ENCODE measurements around the gene PRR16.
A peak's percentile ranks its signal among the peaks of the same experiment; 100 is the strongest.
"Not testable (repeated sequence)": the region's sequence is repeated elsewhere in the genome, so short reads cannot be mapped to it uniquely, and the experiment has no call there.

Gene PRR16

GRCh38 chr5:120463991-120464626 is at the start of gene PRR16:
Gene PRR16 (plus strand): TSS chr5:120464300.
- DNase-seq: no peak

GRCh38 chr5:120415985-120416384 is 48.1 kb upstream of the PRR16 start:
- no peak for DNase-seq

DNA sequence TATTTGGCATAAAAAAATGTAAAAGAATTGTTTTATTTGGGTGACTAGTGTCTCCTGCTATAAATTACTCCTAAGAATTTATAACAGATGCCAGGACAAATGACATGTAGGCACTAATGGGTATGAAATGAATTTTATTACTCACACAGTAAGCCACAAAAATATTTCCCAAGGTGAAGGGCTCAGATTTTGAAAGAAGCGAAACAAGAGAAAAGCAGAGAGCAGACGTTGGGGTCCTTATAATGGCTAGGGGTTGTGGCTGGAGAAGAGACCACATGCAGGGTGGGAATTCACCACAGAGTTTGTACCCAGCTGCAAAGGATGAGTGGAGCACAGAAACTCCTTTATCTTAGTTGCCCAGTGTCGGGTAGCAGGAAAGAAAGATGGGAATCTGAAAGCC is 45.0 kb upstream of the PRR16 start:
- DNase-seq: no peak

- DNase-seq: not testable (repeated sequence)
Observed at GRCh38 chr5:120426633-120427275, 37.3 kb upstream of the PRR16 start.

DNA sequence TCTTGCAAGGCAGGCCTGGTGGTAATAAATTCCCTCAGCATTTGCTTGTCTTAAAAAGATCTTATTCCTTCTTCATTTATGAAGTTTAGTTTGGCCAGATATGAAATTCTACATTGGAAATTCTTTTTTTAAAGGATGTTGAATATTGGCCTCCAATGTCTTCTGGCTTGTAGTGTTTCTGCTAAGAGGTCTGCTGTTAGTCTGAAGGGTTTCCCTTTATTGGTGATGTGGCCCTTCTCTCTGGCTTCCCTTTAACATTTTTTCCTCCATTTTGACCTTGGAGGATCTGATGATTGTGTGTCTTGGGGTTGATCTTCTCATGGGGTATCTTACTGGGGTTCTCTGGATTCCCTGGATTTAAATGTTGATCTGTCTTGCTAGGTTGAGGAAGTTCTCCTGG is 33.5 kb upstream of the PRR16 start:
- no peak for DNase-seq

GRCh38 chr5:120432861-120433260 is 31.2 kb upstream of the PRR16 start:
- no peak for DNase-seq

DNA sequence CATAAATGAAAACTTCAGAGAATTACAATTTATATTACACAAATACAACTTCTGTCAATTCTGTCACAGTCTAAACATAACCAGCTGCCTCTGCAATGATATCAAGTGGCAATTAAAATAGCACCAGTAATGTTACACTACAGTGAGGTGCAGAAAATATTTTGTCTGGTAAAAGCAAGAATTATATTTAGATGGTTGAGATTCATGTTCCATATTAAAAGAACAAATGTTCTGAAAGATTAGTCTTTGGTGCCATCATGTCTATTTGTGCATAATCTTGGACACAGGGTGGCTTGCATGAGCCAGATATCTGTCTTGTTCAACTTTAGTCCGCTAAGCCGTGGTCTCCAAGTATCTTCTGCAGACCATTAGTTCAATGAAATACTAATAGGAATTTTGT is 29.0 kb upstream of the PRR16 start:
- no peak for DNase-seq

- DNase-seq: no peak
Observed at GRCh38 chr5:120436996-120437395, 27.1 kb upstream of the PRR16 start.

DNA sequence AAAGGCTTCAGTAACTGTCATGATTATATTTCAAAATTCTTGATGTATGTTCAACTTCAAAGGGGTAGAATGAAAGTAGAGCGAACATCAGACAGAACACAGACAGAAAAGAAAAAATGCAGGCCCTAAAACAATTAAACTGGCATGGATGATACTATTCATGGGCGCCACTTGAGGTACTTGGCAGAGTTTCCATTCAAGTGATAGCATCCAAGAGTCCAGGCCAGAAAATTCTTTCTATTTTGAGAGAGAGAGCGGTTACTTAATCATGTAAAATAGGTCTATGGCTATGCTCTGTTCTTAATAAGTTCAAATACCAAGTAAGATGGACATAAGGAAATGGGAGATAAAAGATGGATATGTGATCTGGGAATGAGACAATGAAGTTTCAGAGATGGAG is 21.4 kb upstream of the PRR16 start:
- DNase-seq: no peak

- no peak for DNase-seq
Observed at GRCh38 chr5:120443607-120444006, 20.5 kb upstream of the PRR16 start.

- DNase-seq: no peak
Observed at GRCh38 chr5:120446068-120446492, 18.0 kb upstream of the PRR16 start.

GRCh38 chr5:120446901-120447300 is 17.2 kb upstream of the PRR16 start:
- no peak for DNase-seq

DNA sequence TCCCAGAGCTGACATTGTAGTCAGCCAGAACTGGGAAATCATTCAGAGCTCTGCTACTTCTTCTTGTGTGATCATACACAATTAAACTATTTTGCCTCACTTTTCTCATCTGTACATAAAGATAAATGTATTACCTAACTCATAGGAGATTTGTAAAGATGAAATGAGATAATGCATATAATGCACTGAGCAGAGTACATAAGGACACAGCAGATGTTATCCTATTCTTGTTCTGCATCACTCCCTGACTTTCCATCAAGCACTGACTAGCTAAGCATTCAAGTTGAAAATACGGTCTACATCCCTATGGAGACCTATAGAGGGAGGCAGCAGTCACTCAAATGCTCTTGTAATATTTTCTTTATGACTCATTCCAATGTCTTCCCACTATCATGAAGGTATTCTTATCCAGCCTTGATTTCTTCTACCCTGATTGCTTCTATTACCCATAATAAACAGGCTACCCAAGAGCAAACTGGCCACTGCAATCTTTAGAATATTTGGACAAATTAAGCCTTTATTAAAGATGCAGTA is 16.3 kb upstream of the PRR16 start:
- no peak for DNase-seq

- no peak for DNase-seq
Observed at GRCh38 chr5:120449501-120449900, 14.6 kb upstream of the PRR16 start.

- no peak for DNase-seq
Observed at GRCh38 chr5:120450910-120451309, 13.2 kb upstream of the PRR16 start.

DNA sequence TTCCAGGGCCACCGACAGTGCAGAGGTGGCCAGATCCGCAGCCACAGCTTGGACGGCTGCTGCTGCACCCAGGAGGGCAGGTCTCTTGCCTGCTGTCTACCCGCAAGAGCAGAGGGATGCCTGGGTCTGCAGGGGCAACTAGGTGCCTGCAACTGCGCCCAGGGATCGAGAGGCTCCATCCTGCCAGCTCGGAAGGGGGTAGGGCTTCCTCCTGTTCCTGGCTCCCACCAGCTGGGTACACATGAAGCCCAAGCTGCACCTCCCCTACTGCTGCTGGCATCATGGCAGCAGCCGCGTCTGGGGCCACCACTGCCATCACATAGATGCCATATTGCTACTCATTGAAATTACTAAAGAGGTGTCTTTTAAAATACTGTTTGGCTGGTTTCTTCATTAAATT is 12.7 kb upstream of the PRR16 start:
- no peak for DNase-seq

- no peak for DNase-seq
Observed at GRCh38 chr5:120452471-120452870, 11.6 kb upstream of the PRR16 start.

DNA sequence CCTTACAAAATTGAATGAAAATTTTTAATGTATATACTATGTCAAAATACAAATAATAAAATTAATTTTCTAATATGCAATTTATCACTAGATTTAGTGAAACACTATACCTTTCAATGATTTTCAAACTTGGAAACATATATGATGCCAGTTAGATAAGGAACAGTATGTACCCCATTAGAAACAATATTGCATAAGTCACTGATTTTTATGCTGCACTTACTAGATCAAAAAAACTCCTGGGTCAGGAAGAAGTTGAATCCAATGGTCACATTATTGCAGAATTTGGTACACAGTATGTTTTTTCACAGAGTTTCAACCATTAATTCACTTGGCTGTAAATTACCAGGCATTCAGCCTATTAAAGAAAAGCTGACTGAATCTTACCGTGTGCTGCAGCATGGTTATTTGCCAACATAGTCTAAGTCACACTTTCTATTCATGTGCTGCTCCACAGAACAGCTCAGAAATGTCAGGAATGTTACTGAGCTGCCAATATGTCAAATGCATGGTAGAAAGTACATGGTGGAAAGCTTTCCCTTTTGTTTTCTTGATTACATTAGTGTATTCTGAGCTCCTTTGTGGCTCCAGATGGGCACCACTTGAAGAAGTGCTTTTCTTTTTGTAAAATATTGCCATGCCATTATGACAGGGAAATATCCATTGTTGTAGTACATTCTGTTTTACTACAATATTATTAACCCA is 9.9 kb upstream of the PRR16 start:
- DNase-seq: no peak

DNA sequence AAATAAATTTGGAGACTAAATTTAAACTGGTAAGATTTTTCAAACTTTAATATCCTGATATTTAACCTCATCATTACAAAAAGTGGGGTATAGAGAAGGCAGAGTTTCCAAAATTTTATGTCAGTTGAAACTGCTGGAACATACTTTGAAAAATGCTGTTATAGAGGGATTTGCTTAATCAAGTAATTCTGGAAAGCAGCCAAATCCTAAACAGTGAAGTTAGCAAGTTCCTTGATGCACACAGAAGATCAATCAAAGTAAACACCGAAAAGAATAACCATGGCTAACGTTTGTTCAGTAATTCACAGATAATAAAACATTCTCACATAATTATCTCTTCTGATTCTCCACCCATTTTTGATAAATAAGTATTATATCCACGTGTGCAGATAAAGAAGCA is 8.1 kb upstream of the PRR16 start:
- DNase-seq: no peak

DNA sequence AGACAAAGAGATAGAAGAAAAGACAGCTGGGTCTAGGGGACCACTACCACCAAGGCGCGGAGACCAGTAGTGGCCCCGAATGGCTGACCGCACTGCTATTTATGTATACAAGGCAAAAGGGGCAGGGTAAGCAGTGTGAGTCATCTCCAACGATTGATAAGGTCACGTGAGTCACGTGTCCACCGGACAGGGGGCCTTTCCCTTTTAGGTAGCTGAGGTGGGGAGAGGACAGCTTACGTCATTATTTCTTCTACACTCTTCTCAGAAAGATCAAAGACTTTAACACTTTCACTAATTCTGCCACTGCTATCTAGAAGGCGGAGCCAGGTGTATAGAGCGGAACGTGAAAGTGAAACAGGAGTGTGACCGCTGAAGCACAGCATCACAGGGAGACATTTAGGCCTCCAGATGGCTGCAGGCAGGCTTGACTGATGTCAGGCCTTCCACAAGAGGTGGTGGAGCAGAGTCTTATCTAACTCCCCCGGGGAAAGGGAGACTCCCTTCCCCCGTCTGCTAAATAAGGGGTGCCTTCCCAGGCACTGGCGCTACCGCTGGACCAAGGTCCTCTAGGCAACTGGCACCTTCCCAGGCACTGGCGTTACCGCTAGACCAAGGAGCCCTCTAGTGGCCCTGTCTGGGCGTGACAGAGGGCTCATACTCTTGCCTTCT is 6.1 kb upstream of the PRR16 start:
- peak; percentile 36 for DNase-seq

GRCh38 chr5:120458508-120458847 is 5.6 kb upstream of the PRR16 start:
- not testable (repeated sequence) for DNase-seq

DNA sequence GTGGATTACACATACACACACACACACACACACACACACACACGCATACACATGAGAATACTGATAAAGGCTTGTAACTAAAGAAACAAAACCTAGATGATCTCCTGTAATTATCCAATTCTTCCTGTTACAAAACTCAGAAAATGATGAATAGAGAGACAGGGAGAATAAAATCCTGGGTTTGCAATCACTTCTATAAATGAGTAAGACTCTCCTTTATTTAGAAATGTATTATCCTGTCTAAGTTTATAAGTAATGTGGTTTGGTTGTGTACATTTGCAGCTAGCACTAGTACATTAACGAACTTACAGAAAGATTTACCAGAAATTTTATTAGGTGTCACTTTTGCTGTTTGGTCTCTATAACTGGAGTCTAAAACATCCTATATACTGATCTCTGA is 2.8 kb upstream of the PRR16 start:
- no peak for DNase-seq

GRCh38 chr5:120463006-120463680 is 957 bp upstream of the PRR16 start:
- no peak for DNase-seq
